Thyroid gland (tissue), 4 donors: ENCODE measurements around the gene DOCK8.

ENCODE experiments used
- POLR2A ChIP-seq, 2 donors: fragments of 450-650 bp; IDR thresholded peaks; one replicate each; pipeline ENCODE4 v1.6.1; 2017; ENCODE audit warnings: antibody characterized with exemption in 2 of 2, mild to moderate bottlenecking in 2 of 2, moderate library complexity in 1 of 2
- TF ChIP-seq, protein P1 (sequence below), 6 experiments: fragments of 200-600 bp in 3 of 6; fragments of 450-650 bp in 3 of 6; sonication (generic) in 3 of 6; IDR thresholded peaks; one replicate each; pipeline ENCODE4 v1.5.1; 2016 to 2019; ENCODE audit warnings: antibody characterized with exemption in 6 of 6, mild to moderate bottlenecking in 2 of 6, inconsistent platforms in 1 of 6, moderate library complexity in 1 of 6

DNA sequence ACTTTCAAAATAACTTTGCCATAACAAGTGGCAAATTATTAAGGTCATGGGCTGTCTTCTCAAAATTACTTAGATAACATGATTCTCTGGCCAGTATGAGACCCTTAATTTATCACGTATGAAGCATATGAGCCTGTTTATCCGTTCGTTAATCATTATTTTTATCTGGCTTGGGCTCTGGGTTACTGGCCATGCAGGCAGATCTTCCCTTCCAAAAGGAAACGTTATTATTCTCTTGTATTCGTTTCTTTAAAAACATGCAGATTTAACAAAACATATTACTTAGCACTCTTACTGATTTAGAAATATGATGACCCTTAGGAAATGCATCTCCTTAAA is 148.6 kb downstream of the DOCK8 start:
- TF ChIP-seq, protein P1, sequence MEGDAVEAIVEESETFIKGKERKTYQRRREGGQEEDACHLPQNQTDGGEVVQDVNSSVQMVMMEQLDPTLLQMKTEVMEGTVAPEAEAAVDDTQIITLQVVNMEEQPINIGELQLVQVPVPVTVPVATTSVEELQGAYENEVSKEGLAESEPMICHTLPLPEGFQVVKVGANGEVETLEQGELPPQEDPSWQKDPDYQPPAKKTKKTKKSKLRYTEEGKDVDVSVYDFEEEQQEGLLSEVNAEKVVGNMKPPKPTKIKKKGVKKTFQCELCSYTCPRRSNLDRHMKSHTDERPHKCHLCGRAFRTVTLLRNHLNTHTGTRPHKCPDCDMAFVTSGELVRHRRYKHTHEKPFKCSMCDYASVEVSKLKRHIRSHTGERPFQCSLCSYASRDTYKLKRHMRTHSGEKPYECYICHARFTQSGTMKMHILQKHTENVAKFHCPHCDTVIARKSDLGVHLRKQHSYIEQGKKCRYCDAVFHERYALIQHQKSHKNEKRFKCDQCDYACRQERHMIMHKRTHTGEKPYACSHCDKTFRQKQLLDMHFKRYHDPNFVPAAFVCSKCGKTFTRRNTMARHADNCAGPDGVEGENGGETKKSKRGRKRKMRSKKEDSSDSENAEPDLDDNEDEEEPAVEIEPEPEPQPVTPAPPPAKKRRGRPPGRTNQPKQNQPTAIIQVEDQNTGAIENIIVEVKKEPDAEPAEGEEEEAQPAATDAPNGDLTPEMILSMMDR (IDR thresholded peaks at IDR 0.05): no peak
- TF ChIP-seq POLR2A (IDR thresholded peaks at IDR 0.05): no peak
